ENCODE data around the gene CACNA1C. TPM values are rescaled to one million over a fixed set of nuclear protein-coding genes. Genes with fewer than 3 reads are reported as not detected.

The CACNA1C gene
- total and polyA plus RNA-seq, 2 donors (not counting 1 experiment from before 2014, with no cell fraction given) = 0.01 to 0.02 TPM

- no peaks in the 10 kb centered on the region for H3K79me2 ChIP-seq (ENCODE audit: control insufficient read depth, insufficient read depth, low read length)
- Mint-ChIP-seq H3K4me3 (no peak overlapping the region), H3K27ac (no peak overlapping the region), H3K27me3 (no peaks in the 10 kb centered on the region), H3K9me3 (ENCODE audit: insufficient read depth) (no peaks in the 10 kb centered on the region), H3K4me1 (no peaks in the 10 kb centered on the region)
- H3K36me3 ChIP-seq (replicated peaks in 1 of 2; ENCODE audit: control extremely low read depth in 1 of 2, control insufficient read depth in 1 of 2, extremely low read depth in 1 of 2, insufficient read depth in 2 of 2, low read length in 1 of 2) = no peaks in the 10 kb centered on the region
- WGBS (ENCODE audit: insufficient coverage) = 79% methylated on average over 9 of the region's 13 CpGs
- no peak for DNase-seq
- no peak overlapping the region for H3K4me2 ChIP-seq (replicated peaks; ENCODE audit: low read depth, low read length, poor library complexity, severe bottlenecking)
- no peak overlapping the region for H3K27ac ChIP-seq (ENCODE audit: low read length in 2 of 2)
- no peaks in the 10 kb centered on the region for H3K9me3 ChIP-seq (ENCODE audit: control extremely low read depth in 1 of 3, control insufficient read depth in 2 of 3, insufficient read depth in 1 of 3, low read length in 2 of 3)
- no peaks in the 10 kb centered on the region for H3K27me3 ChIP-seq (replicated peaks in 1 of 4; ENCODE audit: control extremely low read depth in 1 of 4, control insufficient read depth in 3 of 4, insufficient read depth in 4 of 4, low read length in 3 of 4)
- ChIA-PET CTCF (no interaction called here), POLR2A (no interaction called here)
- no peaks in the 10 kb centered on the region for H4K20me1 ChIP-seq (ENCODE audit: control insufficient read depth, insufficient read depth, low read length, poor library complexity, severe bottlenecking)
- H2AFZ ChIP-seq (ENCODE audit: insufficient read depth, low read depth, low read length, poor library complexity, severe bottlenecking) = no peak overlapping the region
- no peaks in the 10 kb centered on the region for H3K4me1 ChIP-seq (ENCODE audit: control insufficient read depth in 2 of 2, insufficient read depth in 2 of 2, low read length in 2 of 2)
- ATAC-seq (ENCODE audit: low read depth) = no peak
- intact Hi-C loops (cut with micrococcal nuclease) = no loop called here
- no peak overlapping the region for H3K4me3 ChIP-seq (ENCODE audit: control extremely low read depth in 1 of 5, extremely low read depth in 1 of 5, insufficient read depth in 1 of 5, low read depth in 2 of 5, low read length in 4 of 5)
- TF ChIP-seq CTCF (IDR thresholded peaks at IDR 0.05) (no peak), EZH2 (IDR thresholded peaks at IDR 0.05; ENCODE audit: borderline replicate concordance, insufficient read depth, low read depth, low read length, poor library complexity, severe bottlenecking) (no peak)
- no peak overlapping the region for H3K9ac ChIP-seq (ENCODE audit: low read length)
Measured at GRCh38 chr12:2484141-2484776, 431.5 kb downstream of the CACNA1C start.

- Histone ChIP-seq H3K36me3 (replicated peaks in 1 of 2; ENCODE audit: control extremely low read depth in 1 of 2, control insufficient read depth in 1 of 2, extremely low read depth in 1 of 2, insufficient read depth in 2 of 2, low read length in 1 of 2) (no peaks in the 10 kb centered on the region), H3K27ac (ENCODE audit: low read length in 2 of 2) (no peak overlapping the region), H3K9ac (ENCODE audit: low read length) (no peak overlapping the region), H3K27me3 (replicated peaks in 1 of 4; ENCODE audit: control extremely low read depth in 1 of 4, control insufficient read depth in 3 of 4, insufficient read depth in 4 of 4, low read length in 3 of 4) (no peaks in the 10 kb centered on the region), H3K4me1 (ENCODE audit: control insufficient read depth in 2 of 2, insufficient read depth in 2 of 2, low read length in 2 of 2) (no peaks in the 10 kb centered on the region), H3K79me2 (ENCODE audit: control insufficient read depth, insufficient read depth, low read length) (no peaks in the 10 kb centered on the region), H2AFZ (ENCODE audit: insufficient read depth, low read depth, low read length, poor library complexity, severe bottlenecking) (no peak overlapping the region), H3K4me2 (replicated peaks; ENCODE audit: low read depth, low read length, poor library complexity, severe bottlenecking) (no peak overlapping the region), H3K4me3 (ENCODE audit: control extremely low read depth in 1 of 5, extremely low read depth in 1 of 5, insufficient read depth in 1 of 5, low read depth in 2 of 5, low read length in 4 of 5) (no peak overlapping the region), H3K9me3 (ENCODE audit: control extremely low read depth in 1 of 3, control insufficient read depth in 2 of 3, insufficient read depth in 1 of 3, low read length in 2 of 3) (no peaks in the 10 kb centered on the region), H4K20me1 (ENCODE audit: control insufficient read depth, insufficient read depth, low read length, poor library complexity, severe bottlenecking) (no peaks in the 10 kb centered on the region)
- Mint-ChIP-seq H3K4me3 (no peak overlapping the region), H3K9me3 (ENCODE audit: insufficient read depth) (no peaks in the 10 kb centered on the region), H3K27ac (no peak overlapping the region), H3K27me3 (no peaks in the 10 kb centered on the region), H3K4me1 (no peaks in the 10 kb centered on the region)
- ATAC-seq (ENCODE audit: low read depth) (no peak), DNase-seq (no peak)
- TF ChIP-seq CTCF (IDR thresholded peaks at IDR 0.05) = no peak
- no peak for TF ChIP-seq EZH2 (IDR thresholded peaks at IDR 0.05; ENCODE audit: borderline replicate concordance, insufficient read depth, low read depth, low read length, poor library complexity, severe bottlenecking)
- intact Hi-C loops (cut with micrococcal nuclease) = no loop called here
- ChIA-PET POLR2A (no interaction called here), CTCF (no interaction called here)
- 89% methylated on average over 7 of the region's 7 CpGs for WGBS (ENCODE audit: insufficient coverage)
Measured at GRCh38 chr12:2485681-2486080, 432.9 kb downstream of the CACNA1C start.

All from B cell (primary cell).